Measurements from ENCODE around the gene FADS2.

GRCh38 chr11:61912530-61912898 lies 84.4 kb downstream of the FADS2 start:
- TF ChIP-seq GATA3 (IDR thresholded peaks at IDR 0.05; ENCODE audit: low read depth, low read length): no peak
- no peak for TF ChIP-seq GATA2 (IDR thresholded peaks at IDR 0.05; ENCODE audit: low read depth, low read length)
